ENCODE data around the gene PRKCD.

DNA sequence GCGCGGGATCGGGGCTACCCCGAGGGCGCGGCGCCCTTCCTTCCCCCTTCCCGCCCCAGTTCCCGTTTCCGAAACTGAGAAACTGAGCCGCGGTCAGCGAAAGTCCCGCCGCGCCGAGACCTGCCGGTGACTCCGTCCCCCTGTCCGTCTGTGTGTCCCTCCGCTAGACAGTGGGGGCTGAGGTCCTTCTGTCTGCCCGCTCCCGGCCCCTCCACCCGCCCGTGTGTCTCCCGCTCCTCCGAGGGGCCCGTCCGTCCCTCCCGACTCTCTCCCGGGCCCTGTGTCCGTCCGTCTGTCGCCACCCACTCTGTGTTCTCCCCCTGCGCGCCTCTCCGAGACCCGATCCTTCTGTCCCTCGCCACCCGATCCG lies 426 bp downstream of the PRKCD start:
- TF ChIP-seq, protein P1, sequence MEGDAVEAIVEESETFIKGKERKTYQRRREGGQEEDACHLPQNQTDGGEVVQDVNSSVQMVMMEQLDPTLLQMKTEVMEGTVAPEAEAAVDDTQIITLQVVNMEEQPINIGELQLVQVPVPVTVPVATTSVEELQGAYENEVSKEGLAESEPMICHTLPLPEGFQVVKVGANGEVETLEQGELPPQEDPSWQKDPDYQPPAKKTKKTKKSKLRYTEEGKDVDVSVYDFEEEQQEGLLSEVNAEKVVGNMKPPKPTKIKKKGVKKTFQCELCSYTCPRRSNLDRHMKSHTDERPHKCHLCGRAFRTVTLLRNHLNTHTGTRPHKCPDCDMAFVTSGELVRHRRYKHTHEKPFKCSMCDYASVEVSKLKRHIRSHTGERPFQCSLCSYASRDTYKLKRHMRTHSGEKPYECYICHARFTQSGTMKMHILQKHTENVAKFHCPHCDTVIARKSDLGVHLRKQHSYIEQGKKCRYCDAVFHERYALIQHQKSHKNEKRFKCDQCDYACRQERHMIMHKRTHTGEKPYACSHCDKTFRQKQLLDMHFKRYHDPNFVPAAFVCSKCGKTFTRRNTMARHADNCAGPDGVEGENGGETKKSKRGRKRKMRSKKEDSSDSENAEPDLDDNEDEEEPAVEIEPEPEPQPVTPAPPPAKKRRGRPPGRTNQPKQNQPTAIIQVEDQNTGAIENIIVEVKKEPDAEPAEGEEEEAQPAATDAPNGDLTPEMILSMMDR (IDR thresholded peaks at IDR 0.05) = no peak
- TF ChIP-seq EP300 (IDR thresholded peaks at IDR 0.05) (no peak), POLR2AphosphoS5 (IDR thresholded peaks at IDR 0.05) (no peak)

All from sigmoid colon (tissue), 4 donors.